Dendritic cell treated with granulocyte-macrophage colony-stimulating factor and Interleukin-4, amounts not matched to agents 40 ng/mL and 50 ng/mL, for 4 days (primary cell): Measurements from ENCODE around the gene G3BP2.

Source experiments
- H3K27ac Mint-ChIP-seq: one replicate; pipeline ENCODE4 v1.8.0; 2022; ENCODE audit warnings: mild to moderate bottlenecking, mixed read lengths
- H3K27me3 Mint-ChIP-seq: one replicate; pipeline ENCODE4 v1.8.0; 2022; ENCODE audit warnings: mild to moderate bottlenecking, mixed read lengths
- H3K36me3 Mint-ChIP-seq: one replicate; pipeline ENCODE4 v1.8.0; 2022; ENCODE audit warnings: low read depth, mixed read lengths
- H3K4me1 Mint-ChIP-seq: one replicate; pipeline ENCODE4 v1.8.0; 2022; ENCODE audit warnings: low read depth, mixed read lengths
- H3K4me3 Mint-ChIP-seq: one replicate; pipeline ENCODE4 v1.8.0; 2022; ENCODE audit warnings: mild to moderate bottlenecking, moderate library complexity, mixed read lengths
- H3K9me3 Mint-ChIP-seq: one replicate; pipeline ENCODE4 v1.8.0; 2022; ENCODE audit warnings: mixed read lengths
- intact Hi-C: fragments of 100-400 bp; cut with micrococcal nuclease; formaldehyde crosslinking; loops from one replicate; pipeline ENCODE4 v1.15.0; 2022

G3BP2 gene

DNA sequence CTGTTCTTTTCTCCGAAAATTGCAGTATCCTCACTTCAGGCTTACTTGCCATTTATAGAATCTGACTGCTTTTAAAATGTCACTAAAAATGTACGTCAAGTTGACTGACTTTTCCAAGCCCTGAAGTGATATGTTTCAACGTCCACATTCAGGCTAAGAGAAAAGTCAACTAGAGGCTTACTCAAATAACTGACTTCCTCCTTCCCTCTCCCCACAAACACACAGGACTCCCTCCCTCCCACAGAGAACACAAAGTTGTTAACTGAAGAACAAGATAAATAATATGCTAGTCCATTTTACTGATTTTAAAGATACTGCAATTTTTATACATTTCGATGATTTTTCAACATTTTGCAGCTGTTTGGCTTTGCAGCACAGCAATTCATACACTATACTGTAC lies 29.1 kb downstream of the G3BP2 start:
- Mint-ChIP-seq H3K4me1 (peaks cover 16% of the 10 kb centered on the region), H3K9me3 (no peaks in the 10 kb centered on the region), H3K4me3 (no peak overlapping the region), H3K27ac (no peak overlapping the region), H3K27me3 (no peaks in the 10 kb centered on the region), H3K36me3 (peaks cover 83% of the 10 kb centered on the region)
- intact Hi-C loops = loop anchor here (10.0 kb wide), 1 partner anchor 151 kb away; no protein-coding TSS in a partner anchor

DNA sequence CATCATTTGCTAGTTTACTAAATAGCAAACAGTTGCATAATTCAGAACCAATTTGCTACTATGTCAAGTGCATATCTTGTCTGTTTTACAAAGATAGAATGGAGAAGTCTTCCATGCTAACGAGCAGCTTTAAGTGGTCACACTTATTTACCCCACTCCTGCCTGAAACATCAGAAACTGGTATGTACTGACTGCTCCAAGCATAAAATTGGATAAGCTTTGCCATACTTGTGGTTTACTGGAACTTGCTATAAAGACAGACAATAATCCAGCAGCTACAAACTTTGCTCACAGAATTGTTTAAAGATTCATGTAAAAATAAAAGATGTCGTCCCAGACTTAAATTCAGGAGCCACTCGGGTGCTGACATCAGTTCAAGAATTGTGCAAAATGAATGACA lies 29.6 kb downstream of the G3BP2 start:
- peaks cover 80% of the 10 kb centered on the region for H3K36me3 Mint-ChIP-seq
- H3K4me1 Mint-ChIP-seq = peaks cover 21% of the 10 kb centered on the region
- intact Hi-C loops = loop anchor here (10.0 kb wide), 1 partner anchor 151 kb away; no protein-coding TSS in a partner anchor
- no peaks in the 10 kb centered on the region for H3K27me3 Mint-ChIP-seq
- H3K4me3 Mint-ChIP-seq = no peak overlapping the region
- no peaks in the 10 kb centered on the region for H3K9me3 Mint-ChIP-seq
- H3K27ac Mint-ChIP-seq = no peak overlapping the region

DNA sequence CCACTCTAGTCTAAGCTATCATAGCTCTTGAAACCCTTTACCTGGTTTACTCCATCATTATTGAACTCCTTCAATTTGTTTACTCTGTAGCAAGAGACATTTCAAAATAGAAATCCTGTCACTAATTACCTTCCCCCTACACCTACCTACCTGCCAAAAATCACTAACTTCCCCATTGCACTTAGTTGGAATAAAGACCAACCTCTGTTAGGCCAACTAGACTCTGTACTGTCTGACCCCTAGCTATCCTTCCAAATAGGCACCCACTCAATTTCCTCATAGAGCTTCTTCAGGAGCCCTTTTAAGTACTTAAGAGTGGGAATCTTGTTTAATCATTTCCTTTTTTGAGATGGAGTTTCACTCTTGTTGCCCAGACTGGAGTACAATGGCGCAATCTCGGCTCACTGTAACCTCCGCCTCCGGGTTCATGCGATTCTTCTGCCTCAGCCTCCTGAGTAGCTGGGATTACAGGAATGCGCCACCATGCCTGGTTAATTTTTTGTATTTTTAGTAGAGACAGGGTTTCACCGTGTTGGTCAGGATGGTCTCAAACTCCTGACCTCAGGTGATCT lies 34.0 kb downstream of the G3BP2 start:
- no peaks in the 10 kb centered on the region for H3K27me3 Mint-ChIP-seq
- no peak overlapping the region for H3K27ac Mint-ChIP-seq
- H3K4me1 Mint-ChIP-seq = peaks cover 18% of the 10 kb centered on the region
- intact Hi-C loops = no loop called here
- H3K9me3 Mint-ChIP-seq = no peaks in the 10 kb centered on the region
- no peak overlapping the region for H3K4me3 Mint-ChIP-seq
- peaks cover 37% of the 10 kb centered on the region for H3K36me3 Mint-ChIP-seq

DNA sequence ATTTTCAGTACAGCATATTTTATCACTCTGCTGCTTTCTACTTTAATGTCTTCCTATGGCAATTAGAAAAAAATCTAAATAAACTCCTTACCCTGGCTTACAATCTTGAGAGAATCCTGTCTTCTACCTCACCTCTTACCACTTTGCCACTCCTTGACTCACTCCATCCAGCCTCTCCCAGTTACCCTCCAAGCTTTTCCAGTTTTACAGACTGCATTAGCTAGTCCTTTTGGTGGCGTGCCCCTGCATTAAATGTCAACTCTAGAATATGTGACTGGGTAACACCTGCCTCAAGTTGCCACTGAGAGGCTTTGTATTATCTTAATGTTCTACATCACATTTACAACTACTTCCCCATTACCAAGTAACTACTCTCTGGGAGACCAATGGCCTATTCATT lies 35.4 kb downstream of the G3BP2 start:
- Mint-ChIP-seq H3K27ac (no peak overlapping the region), H3K4me1 (peaks cover 22% of the 10 kb centered on the region), H3K27me3 (peaks cover 2% of the 10 kb centered on the region), H3K9me3 (no peaks in the 10 kb centered on the region), H3K4me3 (no peak overlapping the region), H3K36me3 (peaks cover 27% of the 10 kb centered on the region)
- intact Hi-C loops = no loop called here

DNA sequence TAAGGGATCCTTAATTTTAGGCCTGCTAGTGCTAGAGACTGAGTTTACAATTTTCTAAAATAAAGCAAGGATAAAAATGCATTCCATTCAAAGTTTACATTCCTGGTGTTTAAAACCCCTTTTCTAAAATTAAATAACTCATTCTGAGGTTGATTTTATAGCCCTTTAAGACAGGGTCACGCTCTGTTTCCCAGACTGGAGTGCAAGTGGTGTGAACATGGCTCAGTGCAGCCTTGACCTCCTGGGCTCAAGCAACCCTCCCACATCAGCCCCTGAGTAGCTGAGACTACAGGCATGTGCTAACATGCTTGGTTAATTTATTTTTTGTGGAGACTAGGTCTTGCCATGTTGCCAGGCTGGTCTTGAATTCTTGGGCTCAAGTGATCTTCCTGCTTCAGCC lies 36.0 kb downstream of the G3BP2 start:
- H3K4me1 Mint-ChIP-seq = peaks cover 22% of the 10 kb centered on the region
- intact Hi-C loops = no loop called here

DNA sequence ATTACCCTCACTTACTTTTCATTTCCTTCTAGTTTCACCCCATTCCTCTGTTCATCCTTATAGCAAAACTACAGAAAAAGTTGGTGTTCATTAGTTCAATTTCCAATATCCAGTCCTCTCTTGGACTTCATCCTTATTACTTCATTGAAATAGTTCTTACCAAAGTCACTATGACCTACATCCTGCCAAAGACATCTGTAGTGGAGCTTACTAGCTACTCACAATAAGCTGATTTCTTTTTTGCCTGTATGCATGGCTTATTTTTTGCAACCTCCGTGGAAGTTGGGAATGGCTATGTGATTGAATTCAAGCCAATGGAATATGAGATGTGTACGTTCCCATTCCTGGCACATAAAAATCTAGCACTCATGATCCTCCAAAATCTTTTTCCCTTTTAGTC lies 38.3 kb downstream of the G3BP2 start:
- peaks cover 12% of the 10 kb centered on the region for H3K27me3 Mint-ChIP-seq
- peaks cover 6% of the 10 kb centered on the region for H3K36me3 Mint-ChIP-seq
- no peak overlapping the region for H3K4me3 Mint-ChIP-seq
- peaks cover 31% of the 10 kb centered on the region for H3K4me1 Mint-ChIP-seq
- intact Hi-C loops = no loop called here
- H3K9me3 Mint-ChIP-seq = no peaks in the 10 kb centered on the region
- no peak overlapping the region for H3K27ac Mint-ChIP-seq

More for the DNA sequence above, 36.0 kb downstream of the G3BP2 start:
- peaks cover 24% of the 10 kb centered on the region for H3K36me3 Mint-ChIP-seq
- H3K27me3 Mint-ChIP-seq = peaks cover 4% of the 10 kb centered on the region
- H3K4me3 Mint-ChIP-seq = no peak overlapping the region
- H3K27ac Mint-ChIP-seq = no peak overlapping the region
- H3K9me3 Mint-ChIP-seq = no peaks in the 10 kb centered on the region

DNA sequence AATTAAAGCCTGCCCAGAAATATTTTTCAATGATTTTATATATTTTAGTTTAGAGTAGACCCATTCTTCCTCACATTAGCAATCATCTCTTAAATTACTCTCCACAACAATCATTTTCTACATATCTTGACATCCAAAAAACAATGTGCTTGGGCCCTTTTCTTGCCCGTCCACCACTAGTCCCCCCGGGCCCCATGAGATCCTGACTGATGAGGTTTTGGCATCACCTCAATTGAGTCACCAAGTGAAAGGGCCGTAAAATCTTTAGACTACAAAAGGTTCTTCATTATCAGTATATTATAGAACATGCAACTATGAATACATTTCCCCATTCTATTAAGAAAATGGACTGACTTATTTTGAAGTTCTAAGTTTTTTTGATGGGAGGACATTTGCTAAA lies 38.9 kb downstream of the G3BP2 start:
- no peak overlapping the region for H3K4me3 Mint-ChIP-seq
- H3K9me3 Mint-ChIP-seq = no peaks in the 10 kb centered on the region
- intact Hi-C loops = no loop called here
- peaks cover 16% of the 10 kb centered on the region for H3K27me3 Mint-ChIP-seq
- no peaks in the 10 kb centered on the region for H3K36me3 Mint-ChIP-seq
- no peak overlapping the region for H3K27ac Mint-ChIP-seq
- H3K4me1 Mint-ChIP-seq = peaks cover 25% of the 10 kb centered on the region

DNA sequence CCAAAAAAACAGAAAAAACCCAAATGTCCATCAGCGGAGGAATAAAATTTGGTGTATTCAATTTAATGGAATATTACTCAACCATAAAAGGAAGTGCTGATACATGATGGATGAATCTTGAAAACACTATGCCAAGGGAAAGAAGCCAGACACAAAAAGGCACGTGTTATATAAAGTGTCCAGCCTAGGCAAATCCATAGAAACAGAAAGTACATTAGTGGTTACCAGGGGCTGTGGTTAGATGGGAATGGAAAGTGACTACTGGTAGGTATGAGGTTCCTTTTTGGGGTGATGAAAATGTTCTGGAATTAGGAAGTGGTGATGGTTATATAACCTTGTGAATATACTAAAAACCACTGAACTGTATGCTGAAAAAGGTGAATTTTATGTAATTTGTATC lies 39.4 kb downstream of the G3BP2 start:
- Mint-ChIP-seq H3K4me1 (peaks cover 21% of the 10 kb centered on the region), H3K9me3 (no peaks in the 10 kb centered on the region), H3K36me3 (no peaks in the 10 kb centered on the region), H3K4me3 (no peak overlapping the region), H3K27me3 (peaks cover 19% of the 10 kb centered on the region), H3K27ac (no peak overlapping the region)
- intact Hi-C loops = no loop called here

DNA sequence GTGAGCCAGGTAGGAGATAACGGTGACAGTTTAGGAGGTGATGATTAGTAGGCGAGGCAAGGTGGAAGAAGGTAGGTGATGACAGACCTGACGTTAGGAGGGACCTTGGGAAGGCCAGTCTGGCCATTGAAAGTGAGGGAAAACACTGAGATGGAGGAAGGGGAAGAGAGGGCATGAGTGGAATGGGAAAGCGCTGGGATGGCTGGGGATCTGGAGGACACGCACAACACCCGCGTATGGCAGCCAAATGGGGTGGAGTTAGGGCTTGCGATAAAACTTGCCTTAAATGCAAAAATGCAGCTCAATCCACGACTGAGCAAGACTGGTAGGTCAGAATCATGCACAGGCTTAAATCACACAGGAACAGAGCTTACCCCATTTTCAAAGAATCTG lies 42.3 kb downstream of the G3BP2 start:
- Mint-ChIP-seq H3K27ac (no peak overlapping the region), H3K4me1 (peaks cover 19% of the 10 kb centered on the region), H3K9me3 (no peaks in the 10 kb centered on the region), H3K27me3 (peaks cover 24% of the 10 kb centered on the region), H3K36me3 (no peaks in the 10 kb centered on the region), H3K4me3 (peak overlapping the region; percentile 77)
- intact Hi-C loops = no loop called here

DNA sequence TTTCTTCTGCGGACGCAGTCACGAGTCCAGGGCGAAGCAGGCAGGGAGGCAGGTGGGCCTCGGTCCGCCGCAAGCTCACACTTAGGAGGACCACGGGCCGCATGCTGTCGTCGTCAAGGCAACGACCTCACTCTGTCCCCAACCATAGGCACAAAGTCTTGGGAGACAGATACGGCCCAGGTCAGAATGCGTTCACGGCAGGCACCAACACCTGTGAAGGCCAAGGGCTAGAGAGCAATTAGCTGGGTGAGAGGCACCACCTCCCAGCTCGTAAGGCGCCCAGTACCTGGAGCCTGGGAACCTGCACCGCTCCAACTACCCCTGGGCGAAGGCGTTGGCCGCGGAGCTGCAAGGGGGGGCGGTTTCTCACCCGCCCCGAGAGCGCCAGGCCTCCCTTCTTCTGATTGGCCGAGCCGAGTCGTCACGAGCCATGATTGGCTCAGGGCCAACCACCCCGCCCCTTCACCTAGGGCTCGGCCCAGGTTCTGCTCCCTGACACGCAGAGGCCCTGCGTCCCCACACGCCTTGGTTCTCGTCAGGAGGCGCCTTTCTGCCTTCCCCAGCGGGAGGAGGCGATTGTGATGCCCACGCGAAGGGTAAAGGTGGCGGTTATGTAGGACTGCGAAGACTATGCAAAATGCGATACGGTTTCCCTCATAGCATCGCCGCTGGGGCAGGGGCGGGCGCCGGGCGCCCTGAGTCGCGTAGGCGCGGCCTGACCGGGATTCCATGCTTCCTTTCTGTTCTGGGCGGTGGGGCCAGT lies 42.9 kb downstream of the G3BP2 start, which contains the start of gene CDKL2:
Gene CDKL2, minus strand, starts transcription at position 355 of the 763 bp plus-strand sequence. CDS start 4,540 bp downstream, outside the sequence.
- Mint-ChIP-seq H3K27ac (no peak within 1 kb of the TSS), H3K36me3 (no peaks in the 10 kb centered on the region), H3K4me1 (peaks cover 19% of the 10 kb centered on the region), H3K27me3 (peaks cover 24% of the 10 kb centered on the region), H3K9me3 (no peaks in the 10 kb centered on the region), H3K4me3 (peak within 1 kb of the TSS; percentile 77)
- intact Hi-C loops = no loop called here

DNA sequence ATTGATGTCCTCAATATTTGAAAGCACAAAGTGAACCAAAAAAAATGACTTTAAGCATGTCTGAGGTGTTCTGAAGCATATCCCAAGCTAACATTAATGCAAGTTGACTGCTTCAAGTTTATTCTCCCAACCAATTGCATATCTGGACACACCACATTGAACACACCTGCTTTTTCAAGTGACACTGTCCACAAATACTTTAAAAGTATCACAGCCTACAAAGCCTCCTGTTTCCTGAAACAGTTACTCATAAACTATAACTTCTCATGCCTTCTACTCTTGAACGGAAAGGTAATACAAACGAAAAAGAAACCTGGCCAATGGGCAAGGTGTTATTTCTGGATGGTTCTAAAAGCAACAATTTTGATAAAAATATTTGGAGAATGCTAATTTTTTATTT lies 44.0 kb downstream of the G3BP2 start:
- Mint-ChIP-seq H3K36me3 (no peaks in the 10 kb centered on the region), H3K27me3 (peaks cover 24% of the 10 kb centered on the region), H3K4me3 (no peak overlapping the region), H3K9me3 (no peaks in the 10 kb centered on the region), H3K4me1 (peaks cover 19% of the 10 kb centered on the region), H3K27ac (no peak overlapping the region)
- intact Hi-C loops = no loop called here

DNA sequence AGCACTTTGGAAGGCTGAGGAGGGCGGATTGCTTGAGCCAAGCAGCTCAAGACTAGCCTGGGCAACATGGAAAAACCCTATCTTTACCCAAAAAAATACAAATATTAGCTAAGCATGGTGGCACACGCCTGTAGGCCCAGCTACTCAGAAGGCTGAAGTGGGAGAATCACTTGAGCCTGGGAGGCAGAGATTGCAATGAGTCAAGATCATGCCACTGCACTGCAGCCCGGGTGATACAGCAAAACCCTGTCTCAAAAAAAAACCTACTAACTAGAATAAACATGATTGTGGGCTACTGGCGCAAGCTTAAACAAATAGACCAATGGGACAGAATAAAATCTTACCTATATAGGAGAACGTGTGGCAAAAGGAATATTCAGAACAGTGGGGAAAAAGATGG lies 50.2 kb downstream of the G3BP2 start:
- H3K27ac Mint-ChIP-seq = no peak overlapping the region
- intact Hi-C loops = no loop called here
- no peaks in the 10 kb centered on the region for H3K4me1 Mint-ChIP-seq
- peaks cover 4% of the 10 kb centered on the region for H3K27me3 Mint-ChIP-seq
- no peak overlapping the region for H3K4me3 Mint-ChIP-seq
- H3K36me3 Mint-ChIP-seq = no peaks in the 10 kb centered on the region
- H3K9me3 Mint-ChIP-seq = no peaks in the 10 kb centered on the region

DNA sequence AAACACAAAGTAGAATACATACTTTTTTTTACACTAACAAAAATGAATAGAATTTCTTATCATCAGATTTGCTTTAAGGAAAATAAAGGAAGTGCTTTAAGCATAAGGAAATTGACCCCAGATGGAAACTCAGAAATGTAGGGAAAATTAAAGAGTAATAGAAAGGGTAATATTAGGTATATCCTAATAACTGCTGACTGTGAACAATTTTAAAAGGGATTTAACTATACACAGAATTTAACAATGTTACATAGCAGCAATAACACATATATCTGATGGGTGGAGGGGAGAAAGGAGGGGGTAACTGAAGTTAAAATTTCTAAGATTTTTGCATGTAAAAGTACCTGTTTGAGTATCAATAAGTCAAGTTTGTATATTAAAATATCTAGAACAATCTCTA lies 51.5 kb downstream of the G3BP2 start:
- H3K27me3 Mint-ChIP-seq = peaks cover 4% of the 10 kb centered on the region
- intact Hi-C loops = no loop called here
- H3K9me3 Mint-ChIP-seq = no peaks in the 10 kb centered on the region
- no peaks in the 10 kb centered on the region for H3K36me3 Mint-ChIP-seq
- no peak overlapping the region for H3K27ac Mint-ChIP-seq
- no peaks in the 10 kb centered on the region for H3K4me1 Mint-ChIP-seq
- H3K4me3 Mint-ChIP-seq = no peak overlapping the region

DNA sequence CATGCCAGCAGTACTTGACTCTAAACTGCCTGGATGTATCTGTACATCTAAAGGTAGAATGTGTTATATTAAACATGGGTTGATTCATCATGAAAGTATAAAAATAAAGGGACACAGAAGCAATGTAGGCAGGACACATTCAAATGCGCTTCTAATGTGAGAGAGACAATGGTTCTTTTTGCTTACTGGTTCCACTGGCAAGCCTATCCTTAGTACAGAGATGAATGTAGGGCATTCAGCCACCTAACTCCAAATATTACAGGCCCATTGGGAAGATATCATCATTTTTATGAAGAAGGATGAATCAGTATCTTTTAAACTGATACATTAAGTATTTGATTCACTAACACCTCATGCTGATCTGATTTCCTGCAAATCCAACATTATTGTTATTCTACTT lies 60.9 kb downstream of the G3BP2 start:
- H3K4me1 Mint-ChIP-seq = no peaks in the 10 kb centered on the region
- H3K4me3 Mint-ChIP-seq = no peak overlapping the region
- H3K27ac Mint-ChIP-seq = no peak overlapping the region
- H3K9me3 Mint-ChIP-seq = peaks cover 6% of the 10 kb centered on the region
- no peaks in the 10 kb centered on the region for H3K27me3 Mint-ChIP-seq
- intact Hi-C loops = no loop called here
- H3K36me3 Mint-ChIP-seq = no peaks in the 10 kb centered on the region

DNA sequence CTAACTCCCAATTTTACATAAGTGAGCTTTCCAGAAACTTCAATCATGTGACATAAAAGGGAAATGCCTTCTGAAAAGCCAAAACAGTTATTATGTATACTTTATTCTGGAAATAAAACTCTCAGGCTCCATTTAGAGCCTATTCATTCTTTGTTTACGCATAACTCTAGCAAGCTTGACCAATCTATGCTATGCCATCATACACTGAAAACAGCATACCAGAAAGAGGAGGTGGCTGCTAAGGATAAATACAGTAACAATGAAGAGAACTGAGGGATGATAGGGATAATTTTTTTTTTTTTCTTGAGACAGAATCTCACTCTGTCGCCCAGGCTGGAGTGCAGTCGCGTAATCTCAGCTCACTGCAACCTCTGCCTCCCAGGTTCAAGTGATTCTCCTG lies 67.3 kb downstream of the G3BP2 start:
- Mint-ChIP-seq H3K27me3 (no peaks in the 10 kb centered on the region), H3K9me3 (peaks cover 6% of the 10 kb centered on the region), H3K4me1 (no peaks in the 10 kb centered on the region), H3K4me3 (no peak overlapping the region), H3K36me3 (no peaks in the 10 kb centered on the region), H3K27ac (no peak overlapping the region)
- intact Hi-C loops = no loop called here
